Stimulated activated CD4-positive, alpha-beta T cell treated with anti-CD3 and anti-CD28 coated beads, TNF-alpha, amount 100 ng/mL, for 24 hours (primary cell): ENCODE measurements around the gene HSP90AA1.
"Not testable (repeated sequence)": the region's sequence is repeated elsewhere in the genome, so short reads cannot be mapped to it uniquely, and the experiment has no call there.

Experiments used
- DNase-seq, 3 experiments: peaks; one replicate each; pipeline ENCODE4 v3.0.0-alpha.2; 2020; ENCODE audit warnings: low read depth in 3 of 3

HSP90AA1 gene

DNA sequence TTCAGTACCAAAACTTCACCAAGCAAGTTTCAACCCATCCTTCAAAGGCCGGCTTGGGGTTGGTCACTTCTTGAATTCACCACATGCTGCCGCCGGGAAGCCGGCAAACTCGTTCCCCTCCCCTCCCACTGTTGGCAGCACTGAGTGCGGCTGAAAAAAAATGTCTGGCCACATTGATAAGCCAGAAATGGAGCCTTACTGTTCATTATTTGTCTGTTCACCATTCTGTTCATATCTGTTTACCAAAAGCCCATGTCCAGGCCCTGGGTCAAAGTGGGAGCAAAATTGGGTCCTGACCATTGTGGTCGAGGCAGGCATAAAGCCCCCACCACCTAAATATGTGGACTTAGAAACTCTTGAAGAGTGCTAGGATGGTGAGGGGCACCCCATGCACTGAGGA lies 7.3 kb upstream of the HSP90AA1 start:
- no peak for DNase-seq

DNA sequence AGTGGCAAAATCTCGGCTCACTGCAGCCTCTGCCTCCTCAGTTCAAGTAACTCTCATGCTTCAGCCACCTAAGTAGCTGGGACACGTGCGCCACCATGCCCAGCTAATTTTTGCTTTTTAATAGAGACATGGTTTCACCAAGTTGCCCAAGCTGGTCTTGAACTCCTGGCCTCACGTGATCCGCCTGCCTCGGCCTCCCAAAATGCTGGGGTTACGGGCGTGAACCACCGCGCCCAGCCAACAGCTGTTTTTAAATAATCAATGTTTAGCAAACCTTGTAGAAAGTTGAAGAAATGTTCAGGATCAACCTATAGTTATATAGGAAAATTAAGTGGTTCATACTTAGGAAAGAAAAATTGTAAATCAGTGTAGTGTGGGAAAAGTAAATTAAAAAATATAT lies 6.0 kb upstream of the HSP90AA1 start:
- DNase-seq, result no peak

DNA sequence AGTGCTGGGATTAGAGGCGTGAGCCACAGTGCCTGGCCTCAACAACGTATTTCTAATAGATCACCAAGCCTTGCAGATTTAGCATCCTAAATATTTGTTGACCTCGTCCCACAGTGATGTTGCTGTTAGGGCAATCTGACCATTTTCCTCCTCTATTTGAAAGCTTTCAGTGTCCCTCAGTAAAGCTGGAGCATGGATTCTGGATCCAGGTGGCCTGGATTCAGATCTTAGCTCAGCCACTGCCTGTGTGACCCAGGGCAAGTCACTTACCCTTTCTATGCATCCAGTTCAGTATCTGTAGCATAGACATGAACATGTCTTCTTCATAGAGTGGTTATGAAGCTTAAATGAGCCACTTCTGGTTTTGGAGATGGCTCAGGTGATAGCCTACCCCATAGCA lies 3.9 kb upstream of the HSP90AA1 start:
- DNase-seq, result no peak

DNA sequence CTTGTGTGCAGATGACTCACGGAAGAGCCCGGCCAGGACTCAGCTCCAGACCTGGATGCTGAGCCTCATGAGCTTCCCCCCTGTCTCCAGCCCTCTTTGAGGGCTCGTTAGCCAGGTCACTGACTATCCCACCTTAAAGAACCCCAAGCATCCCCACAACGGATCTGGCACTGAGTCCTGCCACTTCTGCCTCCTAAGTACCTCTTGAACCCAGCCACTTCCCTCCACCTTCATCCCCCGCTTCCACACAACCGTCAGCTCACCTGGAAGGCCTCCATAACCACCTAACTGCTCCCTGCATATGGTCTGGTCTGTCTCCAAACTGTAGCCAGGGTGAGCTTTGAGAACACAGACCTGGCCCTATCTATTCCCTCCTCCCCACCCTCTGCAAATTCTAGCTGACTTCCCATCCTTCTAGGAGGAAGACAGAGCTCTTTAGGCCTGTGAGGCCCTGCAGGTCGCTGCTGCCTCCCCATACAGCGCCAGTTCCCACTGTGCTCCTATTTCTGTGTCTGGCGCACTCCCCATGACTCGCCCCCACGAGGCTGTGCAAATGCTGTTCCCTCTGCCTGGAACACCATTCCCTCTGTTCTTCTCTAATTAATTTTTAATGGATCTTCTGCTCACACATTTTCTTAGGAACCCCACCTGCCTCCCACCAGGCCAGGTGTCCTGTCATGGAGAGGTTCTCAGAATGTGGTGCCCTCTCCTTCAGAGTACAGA lies 2.9 kb upstream of the HSP90AA1 start:
- DNase-seq, result no peak

DNA sequence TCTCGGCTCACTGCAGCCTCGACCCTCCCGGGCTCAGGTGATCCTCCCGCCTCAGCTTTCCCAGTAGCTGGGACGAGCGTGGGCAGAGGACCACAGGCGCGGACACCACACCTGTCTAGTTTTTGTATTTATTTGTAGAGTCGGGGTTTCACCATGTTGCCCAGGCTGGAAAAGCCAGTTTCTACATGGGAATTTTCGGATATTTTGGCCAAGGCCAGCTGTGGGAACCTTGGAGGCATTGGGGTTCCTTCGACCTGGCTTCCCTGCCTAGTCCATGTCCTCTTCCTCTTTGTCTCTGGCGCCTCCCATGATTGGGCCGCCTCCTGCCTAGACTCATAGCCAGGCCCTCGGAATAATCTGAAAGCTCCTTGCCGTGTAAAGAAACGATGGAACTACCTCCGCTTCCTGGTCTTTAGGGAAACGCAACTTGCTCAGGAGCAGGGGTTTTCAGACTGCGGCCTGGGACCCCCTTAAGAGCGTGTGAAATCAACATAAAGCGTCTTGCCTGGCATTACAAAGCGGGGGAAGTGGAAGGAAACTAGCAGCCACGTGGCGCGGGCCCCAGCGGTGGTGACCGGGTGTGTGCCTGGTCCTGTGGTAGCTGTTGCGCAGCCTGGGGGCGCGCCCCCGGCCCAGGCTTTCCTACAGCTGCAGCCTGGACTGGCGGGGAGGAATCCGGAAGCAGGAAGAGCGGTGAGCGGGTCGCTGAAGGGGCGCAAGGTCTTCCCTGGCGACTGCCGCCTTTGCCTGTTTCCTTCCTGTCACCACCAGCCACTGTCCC lies 1.4 kb upstream of the HSP90AA1 start:
- peak; percentile 29 to 72 (median 30) for DNase-seq

DNA sequence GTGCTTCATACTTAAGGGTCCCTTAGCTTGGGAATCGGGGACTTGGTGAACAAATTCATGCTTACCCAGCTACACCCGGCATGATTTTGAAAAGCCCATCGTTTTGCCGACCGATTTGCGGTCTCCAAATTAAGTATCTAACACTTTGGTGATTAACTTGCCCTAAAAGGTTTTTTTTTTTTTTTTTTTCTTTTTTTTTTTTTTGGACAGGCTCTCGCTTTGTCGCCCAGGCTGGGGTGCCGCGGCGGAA lies 843 bp upstream of the HSP90AA1 start:
- no peak for DNase-seq

DNA sequence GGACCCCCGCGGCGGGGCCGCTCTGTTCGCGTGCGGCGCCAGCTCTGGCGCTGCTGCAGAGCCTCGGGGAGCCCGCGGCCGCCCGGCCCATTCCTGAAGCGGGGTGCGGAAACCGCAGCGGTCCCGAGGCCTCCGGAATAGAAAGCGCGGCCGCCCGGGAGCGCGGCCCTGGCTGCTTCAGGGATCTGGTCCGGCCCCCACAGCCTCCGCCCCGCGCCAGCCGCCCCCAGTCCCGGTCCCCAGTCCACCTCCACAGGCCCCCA lies 204 bp downstream of the HSP90AA1 start:
- no peak for DNase-seq

DNA sequence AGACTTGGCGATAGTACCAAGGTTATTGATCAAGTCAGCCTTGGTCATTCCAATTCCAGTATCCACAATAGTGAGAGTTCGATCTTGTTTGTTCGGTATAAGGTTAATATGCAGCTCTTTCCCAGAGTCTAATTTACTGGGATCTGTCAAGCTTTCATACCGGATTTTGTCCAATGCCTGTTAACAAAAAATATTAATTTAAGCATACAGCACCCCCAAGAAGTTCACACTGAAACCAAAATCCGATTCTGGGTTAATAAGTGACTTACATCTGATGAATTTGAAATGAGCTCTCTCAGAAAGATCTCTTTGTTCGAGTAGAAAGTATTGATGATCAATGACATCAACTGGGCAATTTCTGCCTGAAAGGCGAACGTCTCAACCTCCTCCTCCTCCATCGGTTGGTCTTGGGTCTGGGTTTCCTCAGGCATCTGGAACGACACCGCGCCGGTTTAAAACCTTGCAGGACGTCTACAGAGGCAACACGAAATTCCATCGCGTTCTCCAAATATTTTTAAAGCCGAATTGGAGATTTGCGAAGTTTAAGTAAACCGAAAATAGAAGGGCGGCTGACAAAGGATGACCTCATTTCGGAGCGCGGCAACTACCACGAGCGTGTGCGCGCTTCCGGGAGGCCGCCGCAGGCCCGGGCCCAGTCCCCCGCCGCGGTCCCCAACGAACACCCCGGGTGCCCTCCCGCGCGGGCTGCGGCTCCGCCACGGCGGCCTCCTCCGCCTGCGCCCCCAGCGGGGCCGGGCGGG lies 716 bp downstream of the HSP90AA1 start:
- DNase-seq, result peak in 2 of 3 experiments; percentile 41 to 51

DNA sequence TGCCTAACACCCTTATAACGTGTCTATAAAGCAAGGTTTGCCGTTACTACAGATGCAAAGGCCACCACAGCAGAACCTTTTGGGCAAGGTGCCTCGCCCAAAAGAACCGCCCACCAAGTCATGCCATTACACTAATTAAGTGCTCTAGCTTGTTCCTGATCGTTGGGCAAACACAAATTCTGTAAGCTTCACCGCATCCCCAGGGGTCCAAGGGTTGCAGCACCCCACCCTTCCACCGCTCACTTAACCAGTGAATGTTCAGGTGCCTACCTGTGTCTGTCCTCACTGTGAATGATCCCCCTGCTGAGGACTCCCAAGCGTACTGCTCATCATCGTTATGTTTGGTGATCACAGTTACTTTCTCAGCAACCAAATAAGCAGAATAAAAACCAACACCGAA lies 1.4 kb downstream of the HSP90AA1 start:
- no peak for DNase-seq

DNA sequence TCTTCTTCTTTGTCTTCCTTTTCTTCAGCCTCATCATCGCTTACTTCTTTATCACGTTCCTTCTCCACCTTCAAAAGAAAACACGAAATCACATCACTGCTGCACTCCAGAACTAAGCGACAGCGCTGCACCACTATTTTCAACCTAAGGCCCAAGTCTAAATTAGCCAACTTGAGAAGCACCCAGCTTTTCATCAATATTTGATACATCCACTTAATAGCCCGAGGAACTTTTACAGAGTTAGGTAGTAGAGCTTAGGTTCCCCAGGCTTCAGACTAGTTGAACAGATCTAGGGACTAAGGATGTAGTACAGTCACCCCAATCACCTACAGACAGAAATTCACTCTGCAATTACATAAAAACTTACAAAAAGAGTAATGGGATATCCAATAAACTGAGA lies 1.9 kb downstream of the HSP90AA1 start:
- no peak for DNase-seq

DNA sequence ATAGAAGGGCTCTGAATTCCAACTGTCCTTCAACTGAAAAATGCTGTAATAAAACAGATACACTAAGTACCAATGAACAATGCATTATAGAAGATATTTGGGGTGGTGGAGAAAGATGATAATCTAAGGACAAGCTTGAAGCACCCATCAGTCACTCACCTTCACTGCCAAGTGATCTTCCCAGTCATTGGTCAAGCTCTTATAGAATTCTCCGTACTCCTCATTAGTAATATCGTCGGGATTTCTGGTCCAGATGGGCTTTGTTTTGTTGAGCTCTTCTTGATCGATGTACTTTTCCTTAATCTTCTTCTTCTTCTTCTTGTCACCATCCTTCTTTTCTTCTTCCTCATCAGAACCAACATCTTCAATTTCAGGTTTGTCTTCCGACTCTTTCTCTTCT lies 2.3 kb downstream of the HSP90AA1 start:
- not testable (repeated sequence) for DNase-seq

DNA sequence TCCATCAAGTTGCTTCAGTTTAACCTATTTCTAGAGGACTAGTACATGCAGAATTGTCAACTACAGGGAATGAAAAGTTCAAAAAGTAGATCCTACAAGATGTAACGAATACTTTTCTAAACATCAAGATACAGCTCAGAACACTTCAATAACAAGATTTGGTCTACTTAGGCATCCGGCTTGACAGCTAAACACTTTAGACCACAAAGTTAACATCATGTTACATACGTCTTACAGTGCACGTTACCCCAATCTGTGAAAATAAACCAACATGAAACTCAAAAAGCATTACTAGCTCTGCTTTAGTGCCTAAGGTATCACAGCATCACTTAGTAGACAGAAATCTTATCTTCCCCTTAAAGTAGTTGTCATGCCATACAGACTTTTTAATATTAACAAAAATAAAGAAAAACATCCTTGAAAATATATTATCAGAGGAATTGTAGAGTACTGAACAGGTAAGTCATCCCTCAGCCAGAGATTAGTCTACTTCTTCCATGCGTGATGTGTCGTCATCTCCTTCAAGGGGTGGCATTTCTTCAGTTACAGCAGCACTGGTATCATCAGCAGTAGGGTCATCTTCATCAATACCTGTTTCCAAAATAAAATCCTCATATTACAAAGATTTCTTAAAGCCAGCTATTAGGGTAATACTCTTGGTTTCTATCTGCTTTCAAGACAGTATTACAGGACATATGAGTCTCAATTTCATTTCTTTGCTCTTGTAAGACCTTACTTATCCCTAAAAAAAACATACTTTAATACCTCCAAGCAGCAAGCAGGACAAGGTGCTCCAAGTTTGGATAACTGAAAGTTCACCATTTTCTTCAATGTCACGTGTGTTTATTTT lies 5.4 kb downstream of the HSP90AA1 start:
- no peak for DNase-seq

DNA sequence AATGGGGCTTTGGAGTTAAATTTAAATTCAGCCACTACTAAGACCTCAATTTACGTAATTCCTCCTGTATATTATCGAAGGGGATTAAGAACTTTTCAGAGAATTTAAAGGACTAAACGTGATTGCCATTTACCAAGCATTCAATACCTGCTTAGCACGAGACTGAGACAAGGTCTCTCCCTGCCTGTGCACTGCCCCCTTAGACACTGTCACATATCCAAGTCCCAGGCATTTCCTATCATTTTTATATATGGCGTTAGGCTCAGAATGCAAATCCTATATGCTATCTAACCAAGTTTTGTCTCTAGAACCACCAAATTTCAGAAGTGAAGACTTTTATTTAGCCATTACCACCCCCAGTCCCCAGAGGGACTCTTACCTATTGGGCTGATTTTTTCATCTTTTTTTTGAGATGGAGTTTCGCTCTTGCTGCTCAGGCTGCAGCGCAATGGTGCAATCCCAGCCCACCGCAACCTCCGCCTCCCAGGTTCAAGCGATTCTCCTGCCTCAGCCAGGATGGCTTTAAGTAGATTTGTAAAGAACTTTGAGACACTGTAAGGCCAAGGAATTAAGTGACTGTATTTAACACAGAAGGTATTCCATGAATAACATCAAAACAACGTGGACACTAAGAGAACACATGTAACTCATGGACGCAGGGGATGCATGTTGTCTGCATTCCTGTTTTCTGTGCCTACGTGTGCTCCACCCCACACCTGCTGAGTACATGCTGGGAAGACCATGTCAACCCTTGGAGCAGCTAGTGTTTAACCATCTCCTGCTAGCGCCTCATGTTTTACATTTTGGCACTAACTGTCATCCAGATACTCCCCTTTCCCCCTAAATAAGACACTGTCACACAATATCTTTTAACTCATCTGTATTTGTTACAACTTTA lies 6.4 kb downstream of the HSP90AA1 start:
- DNase-seq, result no peak

DNA sequence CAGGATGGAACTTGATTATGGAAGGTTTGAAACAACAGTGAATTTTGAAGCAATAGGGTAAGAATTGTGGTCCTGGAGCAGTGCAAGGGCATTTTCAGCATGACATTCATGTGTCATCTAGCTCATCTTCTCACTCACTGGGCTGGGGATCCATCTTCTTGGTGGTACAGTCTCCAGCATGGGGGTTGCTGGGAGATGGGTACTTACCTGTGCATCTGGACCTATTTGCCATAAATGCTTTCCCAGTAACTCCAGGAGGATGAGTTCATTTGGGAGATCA lies 7.2 kb downstream of the HSP90AA1 start:
- DNase-seq, result no peak

DNA sequence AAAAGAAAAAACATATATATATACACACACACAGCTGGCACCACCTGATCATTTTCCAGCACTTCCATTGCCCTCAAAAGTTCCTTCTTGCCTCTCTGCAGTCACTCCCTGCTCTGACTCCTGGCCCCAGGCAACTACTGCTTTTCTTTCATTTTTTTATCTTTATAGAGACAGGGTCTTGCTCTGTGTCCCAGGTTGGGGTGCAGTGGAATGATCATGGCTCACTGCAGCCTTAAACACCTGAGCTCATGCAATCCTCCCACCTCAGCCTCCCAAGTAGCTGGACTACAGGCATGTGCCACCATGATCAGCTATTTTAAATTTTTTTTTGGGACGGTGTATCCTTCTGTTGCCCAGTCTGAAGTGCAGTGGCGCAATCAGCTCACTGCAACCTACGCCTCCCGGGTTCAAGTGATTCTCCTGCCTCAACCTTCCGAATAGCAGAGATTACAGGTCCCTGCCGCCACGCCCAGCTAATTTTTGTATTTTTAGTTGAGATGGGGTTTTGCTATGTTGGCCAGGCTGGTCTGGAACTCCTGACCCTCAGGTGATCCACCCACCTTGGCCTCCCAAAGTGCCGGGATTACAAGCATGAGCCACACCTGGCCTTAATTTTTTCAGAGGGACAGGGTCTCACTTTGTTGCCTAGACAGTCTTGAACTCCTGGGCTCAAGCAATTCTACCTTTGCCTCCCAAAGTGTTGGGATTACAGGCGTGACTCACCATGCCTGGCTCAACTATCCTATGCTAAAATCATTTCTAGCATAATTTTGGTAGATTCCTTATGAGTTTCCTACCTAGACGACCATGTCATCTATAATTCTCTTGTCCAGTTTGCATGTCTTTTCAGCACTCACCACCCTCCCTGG lies 7.8 kb downstream of the HSP90AA1 start:
- DNase-seq, result no peak

DNA sequence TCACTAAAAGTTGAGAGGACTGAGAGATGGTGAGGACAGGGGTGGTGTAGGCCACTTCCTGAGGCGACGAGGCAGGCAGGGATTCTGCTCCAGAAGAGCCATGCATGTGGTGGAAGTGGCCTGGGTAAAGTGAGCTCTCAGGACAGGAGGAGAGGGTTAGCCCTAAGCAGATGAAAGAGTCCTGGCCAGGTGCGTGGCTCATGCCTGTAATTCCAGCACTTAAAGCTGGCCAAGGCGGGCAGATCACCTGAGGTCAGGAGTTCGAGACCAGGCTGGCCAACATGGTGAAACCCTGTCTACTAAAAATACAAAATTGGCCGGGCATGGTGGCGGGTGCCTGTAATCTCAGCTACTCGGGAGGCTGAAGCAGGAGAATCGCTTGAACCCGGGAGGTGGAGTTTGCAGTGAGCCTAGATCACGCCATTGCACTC lies 8.5 kb downstream of the HSP90AA1 start:
- not testable (repeated sequence) for DNase-seq

DNA sequence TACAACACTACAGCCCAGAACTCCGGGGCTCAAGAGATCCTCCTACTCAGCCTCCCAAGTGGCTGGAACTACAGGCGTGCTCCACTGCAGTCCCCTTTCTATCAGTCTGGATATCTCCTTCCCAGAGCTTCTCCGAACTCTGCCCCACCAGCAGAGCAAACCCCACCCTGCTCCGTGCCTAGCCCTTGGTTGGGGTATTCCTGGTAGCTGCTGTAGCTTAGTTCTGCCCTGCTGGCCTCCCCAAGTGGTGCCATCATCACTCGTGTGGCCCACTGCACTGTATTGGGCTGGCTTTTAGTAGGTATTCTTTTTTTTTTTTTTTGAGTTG lies 9.5 kb downstream of the HSP90AA1 start:
- no peak for DNase-seq

DNA sequence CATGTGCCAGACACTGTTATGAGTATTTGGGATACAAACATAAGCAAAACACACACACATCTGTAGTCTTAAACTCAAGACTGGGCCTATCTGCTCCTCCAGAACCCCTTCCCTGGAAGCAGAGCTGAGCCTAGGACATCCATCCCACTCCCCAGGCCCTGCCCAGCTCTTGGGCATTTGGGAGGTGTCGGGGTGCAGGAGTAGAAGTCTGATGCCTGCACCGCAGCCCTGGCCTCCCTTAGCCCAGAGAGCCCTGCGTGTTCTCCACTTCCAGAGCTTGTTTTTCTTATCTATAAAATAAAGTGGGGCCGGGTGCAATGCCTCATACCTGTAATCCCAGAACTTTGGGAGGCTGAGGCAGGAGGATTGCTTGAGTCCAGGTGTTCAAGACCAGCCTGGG lies 11.7 kb downstream of the HSP90AA1 start:
- no peak for DNase-seq

DNA sequence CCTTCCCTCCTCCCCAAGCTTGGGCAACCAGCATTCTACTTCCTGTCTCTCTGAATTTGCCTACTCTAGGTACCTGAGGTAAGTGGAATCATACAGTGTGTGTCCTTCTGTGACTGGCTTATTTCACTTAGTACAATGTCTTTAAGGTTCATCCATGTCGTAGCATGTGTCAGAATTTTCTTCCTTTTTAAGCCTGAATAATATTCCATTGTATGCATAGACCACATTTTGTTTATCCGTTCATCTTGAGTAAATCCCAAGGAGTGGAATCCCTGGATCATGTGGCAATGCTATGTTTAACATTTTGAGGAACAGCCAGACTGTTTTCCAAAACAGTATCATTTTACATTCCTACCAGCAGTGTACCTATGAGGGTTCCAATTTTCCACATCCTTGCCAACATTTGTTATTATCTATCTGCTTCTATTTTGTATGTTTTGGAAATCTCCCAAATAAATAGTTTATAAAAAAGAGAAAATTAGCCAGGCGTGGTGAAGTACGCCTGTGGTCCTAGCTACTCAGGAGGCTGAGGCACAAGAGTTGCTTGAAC lies 12.4 kb downstream of the HSP90AA1 start:
- DNase-seq, result no peak

DNA sequence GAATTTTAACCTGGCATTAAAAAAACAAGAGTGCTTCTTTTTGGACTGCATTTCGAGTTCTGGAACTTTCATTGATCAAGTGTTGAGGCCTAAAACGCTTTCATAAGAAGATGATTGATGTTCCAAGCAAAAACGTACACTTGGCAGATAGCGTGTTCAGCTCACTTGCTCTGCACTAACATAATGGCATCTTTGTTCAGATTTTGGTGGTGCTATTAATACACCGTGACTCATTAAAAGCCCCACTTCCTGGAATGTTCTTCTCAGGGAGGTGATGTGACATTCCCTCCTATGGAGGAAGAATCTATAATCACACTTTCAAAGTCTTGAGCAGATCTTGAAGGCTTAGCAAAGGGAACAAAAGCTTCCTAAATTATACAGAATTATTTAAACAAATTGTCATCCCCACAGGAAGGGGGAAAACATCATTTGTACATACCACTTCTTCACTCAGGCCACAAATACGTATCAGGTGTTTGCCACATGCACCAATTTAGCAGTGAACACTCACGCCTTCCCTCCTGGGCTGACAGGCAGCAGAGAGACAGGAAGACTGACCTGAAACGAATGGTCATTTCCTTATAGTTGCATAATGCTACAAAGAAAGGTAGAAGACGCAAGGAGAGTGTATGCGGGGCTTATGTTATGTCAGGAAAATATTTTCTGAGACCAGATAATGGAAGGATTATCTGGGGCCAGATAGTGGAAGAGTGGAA lies 15.4 kb downstream of the HSP90AA1 start:
- DNase-seq, result no peak
